SH-SY5Y (cell line): ENCODE results near the gene ATG7.

ENCODE experiments used
- GATA2 ChIP-seq: IDR thresholded peaks from 2 replicates; pipeline ENCODE4 v1.6.1; 2011; ENCODE audit warnings: mild to moderate bottlenecking, low read depth, low read length
- GATA3 ChIP-seq: IDR thresholded peaks from 2 replicates; pipeline ENCODE4 v1.6.1; 2011; ENCODE audit warnings: low read depth, mild to moderate bottlenecking, low read length, moderate library complexity

- no peak for TF ChIP-seq GATA3
- TF ChIP-seq GATA2: no peak
These were observed 173.7 kb downstream of the ATG7 start for GRCh38 chr3:11445883-11446282.
